Measurements from ENCODE around the gene SOX13. TPM values are rescaled to one million over a fixed set of nuclear protein-coding genes. Genes with fewer than 3 reads are reported as not detected.
"Not testable (repeated sequence)": the region's sequence is repeated elsewhere in the genome, so short reads cannot be mapped to it uniquely, and the experiment has no call there.

SOX13 gene
- total RNA-seq, 4 donors from 2014 or later: 10.8 to 52.0 (median 18.7) TPM

- no peak for ATAC-seq (ENCODE audit: low FRiP score)
- DNase-seq (ENCODE audit: low spot score): no peak
- no peak for TF ChIP-seq CTCF (IDR thresholded peaks at IDR 0.05)
Measured at GRCh38 chr1:204087181-204087892, 14.4 kb downstream of the SOX13 start.

DNA sequence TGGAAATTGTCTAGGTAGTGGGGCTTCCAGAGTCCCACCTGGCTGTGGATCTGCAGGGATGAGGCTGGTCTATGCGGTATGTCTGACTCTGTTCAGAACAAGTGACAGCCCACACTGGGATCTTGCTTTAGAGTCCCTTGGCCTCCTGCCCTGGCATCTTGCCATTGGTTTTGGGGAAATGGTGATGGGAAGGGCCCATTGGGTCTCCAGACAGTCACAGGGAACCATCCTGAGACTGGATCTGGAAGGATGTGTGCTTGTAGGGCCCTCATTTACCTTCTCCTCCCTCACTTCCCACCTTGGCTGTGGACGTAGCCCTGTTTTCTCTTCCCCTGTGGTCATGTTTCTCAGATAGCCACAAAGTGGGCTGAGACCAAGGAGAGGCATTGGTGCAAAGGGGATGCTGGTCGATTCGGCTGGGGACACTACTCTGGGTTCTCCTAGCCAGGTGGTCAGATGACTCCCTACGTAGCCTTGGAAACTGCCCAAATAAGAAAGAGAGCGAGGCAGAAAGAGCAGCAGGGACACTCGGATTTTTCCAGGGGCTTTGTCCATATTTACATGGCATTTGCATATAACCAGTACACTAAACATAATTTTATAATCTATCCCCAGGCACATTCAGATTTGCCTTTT, 15.1 kb downstream of the SOX13 start:
- TF ChIP-seq CTCF (IDR thresholded peaks at IDR 0.05): no peak
- no peak for DNase-seq (ENCODE audit: low spot score)
- no peak for ATAC-seq (ENCODE audit: low FRiP score)

GRCh38 chr1:204088596-204088995, 15.7 kb downstream of the SOX13 start:
- no peak for DNase-seq (ENCODE audit: low spot score)
- no peak for TF ChIP-seq CTCF (IDR thresholded peaks at IDR 0.05)
- peak; percentile 9 for ATAC-seq (ENCODE audit: low FRiP score)

GRCh38 chr1:204089044-204089751, 16.3 kb downstream of the SOX13 start:
- no peak for DNase-seq (ENCODE audit: low spot score)
- ATAC-seq (ENCODE audit: low FRiP score): peak; percentile 66
- TF ChIP-seq CTCF (IDR thresholded peaks at IDR 0.05): no peak

- DNase-seq (ENCODE audit: low spot score); ATAC-seq (ENCODE audit: low FRiP score): not testable (repeated sequence)
Measured at GRCh38 chr1:204090132-204090531, 17.2 kb downstream of the SOX13 start.

DNA sequence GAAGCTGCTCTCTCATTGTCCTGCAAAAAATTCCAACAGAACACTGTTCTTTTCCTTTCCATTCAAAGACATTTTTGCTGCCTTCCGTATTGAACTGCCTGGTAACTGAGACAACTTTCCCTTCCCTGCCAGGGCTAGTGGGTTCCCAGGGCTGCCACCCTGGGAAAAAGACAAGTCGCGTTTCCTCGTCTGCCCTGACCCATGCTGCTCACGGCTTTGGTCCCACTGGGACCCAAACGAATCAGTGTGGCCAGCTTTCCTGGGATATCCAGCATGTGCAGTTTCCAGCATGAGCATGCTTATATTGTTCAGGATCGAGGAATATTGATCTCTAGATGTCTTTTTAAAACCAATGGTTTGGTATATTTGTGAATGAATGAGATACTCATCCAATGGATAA, 18.2 kb downstream of the SOX13 start:
- no peak for ATAC-seq (ENCODE audit: low FRiP score)
- DNase-seq (ENCODE audit: low spot score): no peak
- no peak for TF ChIP-seq CTCF (IDR thresholded peaks at IDR 0.05)

GRCh38 chr1:204091787-204092312, 18.9 kb downstream of the SOX13 start:
- no peak for DNase-seq (ENCODE audit: low spot score)
- TF ChIP-seq CTCF (IDR thresholded peaks at IDR 0.05): no peak
- ATAC-seq (ENCODE audit: low FRiP score): no peak
